ENCODE data around the gene SOD1.

DNA sequence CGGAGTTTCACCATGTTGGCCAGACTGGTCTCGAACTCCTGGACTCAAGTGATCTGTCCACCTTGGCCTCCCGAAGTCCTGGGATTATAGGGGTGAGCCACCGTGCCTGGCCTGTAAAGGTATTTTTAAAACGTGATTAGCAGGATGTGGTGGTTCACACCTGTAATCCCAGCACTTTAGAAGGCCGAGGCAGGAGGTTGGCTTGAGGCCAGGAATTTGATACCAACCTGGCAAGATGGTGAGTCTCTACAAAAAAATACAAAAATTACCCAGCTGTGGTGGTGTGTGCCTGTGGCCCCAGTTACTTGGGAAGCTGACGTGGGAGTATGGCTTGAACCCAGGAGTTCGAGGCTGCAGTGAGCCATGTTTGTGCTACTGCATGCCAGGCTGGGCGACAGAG lies 43.3 kb upstream of the SOD1 start:
- no peak for TF ChIP-seq CTCF (IDR thresholded peaks at IDR 0.05; ENCODE audit: extremely low read depth in 1 of 2, insufficient read depth in 1 of 2, low read depth in 1 of 2, low read length in 2 of 2)
- no peak for TF ChIP-seq POLR2AphosphoS5 (IDR thresholded peaks at IDR 0.05; ENCODE audit: insufficient read depth, low read depth, low read length)
- TF ChIP-seq GATA2 (IDR thresholded peaks at IDR 0.05; ENCODE audit: insufficient read depth, insufficient read length, low read depth, low read length) = no peak
- TF ChIP-seq EZH2 (IDR thresholded peaks at IDR 0.05; ENCODE audit: borderline replicate concordance, low read depth, low read length, severe bottlenecking) = no peak
- TF ChIP-seq, protein P1, sequence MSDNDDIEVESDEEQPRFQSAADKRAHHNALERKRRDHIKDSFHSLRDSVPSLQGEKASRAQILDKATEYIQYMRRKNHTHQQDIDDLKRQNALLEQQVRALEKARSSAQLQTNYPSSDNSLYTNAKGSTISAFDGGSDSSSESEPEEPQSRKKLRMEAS (IDR thresholded peaks at IDR 0.05; ENCODE audit: insufficient read depth, insufficient read length) = no peak

Measured in endothelial cell of umbilical vein (primary cell).